H1 (cell line): ENCODE data around the gene TRIM7. TPM values are rescaled to one million over a fixed set of nuclear protein-coding genes. Genes with fewer than 3 reads are reported as not detected.

Experiments used
- CTCF ChIA-PET: fragments of 300-600 bp; sonication (Branson Sonifier 250); formaldehyde crosslinking; loops from one replicate; lab custom pipeline; 2021; ENCODE audit not compliant: partially characterized antibody; lab: Charles Lee
- POLR2A ChIA-PET: fragments of 300-600 bp; sonication (Branson Sonifier 250); formaldehyde crosslinking; loops from one replicate; lab custom pipeline; 2021; ENCODE audit warnings: inconsistent platforms; ENCODE audit not compliant: partially characterized antibody; lab: Charles Lee
- DNase-seq, 2 experiments: peaks; one replicate each; pipeline versions ENCODE4 v3.0.0 to v3.0.0-alpha.2; 2010 to 2022; ENCODE audit warnings: low spot score in 2 of 2, low read depth in 1 of 2, mixed read lengths in 1 of 2
- FAIRE-seq: peaks from 2 replicates; lab custom pipeline; 2011; peaks lifted over from hg19 to GRCh38; lab: Jason Lieb, UNC
- H2AFZ ChIP-seq: 2 replicates; pipeline ENCODE4 v1.8.1; 2012; ENCODE audit warnings: low read length, inconsistent platforms
- H2AK5ac ChIP-seq: 2 replicates; pipeline ENCODE4 v1.6.1; 2013; ENCODE audit warnings: low read depth, low read length
- H2BK120ac ChIP-seq: replicated peaks from 2 replicates; pipeline ENCODE3; 2013; ENCODE audit warnings: low read depth, low read length, inconsistent platforms
- H2BK12ac ChIP-seq: 2 replicates; pipeline ENCODE4 v1.6.1; 2013; ENCODE audit warnings: low read depth, low read length
- H2BK15ac ChIP-seq: 2 replicates; pipeline ENCODE4 v1.6.1; 2013; ENCODE audit warnings: low read length
- H2BK20ac ChIP-seq: 2 replicates; pipeline ENCODE4 v1.6.1; 2013; ENCODE audit warnings: low read length
- H2BK5ac ChIP-seq: 2 replicates; pipeline ENCODE4 v1.6.1; 2013; ENCODE audit warnings: low read depth, low read length
- H3K14ac ChIP-seq: 2 replicates; pipeline ENCODE4 v1.6.1; 2013; ENCODE audit warnings: inconsistent platforms; ENCODE audit not compliant: insufficient read length
- H3K18ac ChIP-seq: 2 replicates; pipeline ENCODE4 v1.6.1; 2013; ENCODE audit warnings: low read length; ENCODE audit errors: extremely low read depth
- H3K23ac ChIP-seq: 2 replicates; pipeline ENCODE4 v1.6.1; 2013; ENCODE audit warnings: inconsistent platforms; ENCODE audit not compliant: insufficient read length
- H3K23me2 ChIP-seq: 2 replicates; pipeline ENCODE4 v1.6.1; 2013; ENCODE audit warnings: low read depth, low read length
- H3K27ac ChIP-seq: 2 replicates; pipeline ENCODE4 v1.6.1; 2011; ENCODE audit warnings: low read depth, low read length, inconsistent platforms
- H3K27me3 ChIP-seq, 4 experiments: replicated peaks in 1 of 4; 1 replicate in 1 of 4; 2 replicates in 3 of 4; pipeline versions ENCODE4 v1.6.1 to v1.8.1; 2011 to 2013; ENCODE audit warnings: low read length in 3 of 4, mild to moderate bottlenecking in 3 of 4, inconsistent platforms in 2 of 4, mixed read lengths in 2 of 4, moderate library complexity in 1 of 4; ENCODE audit not compliant: control insufficient read depth in 3 of 4, insufficient read depth in 3 of 4; ENCODE audit errors: extremely low read depth in 1 of 4
- H3K36me3 ChIP-seq, 4 experiments: 2 replicates each; pipeline versions ENCODE4 v1.6.1 to v1.8.1; 2011 to 2013; ENCODE audit warnings: mild to moderate bottlenecking in 4 of 4, low read length in 3 of 4, moderate library complexity in 2 of 4, control low read depth in 1 of 4, inconsistent platforms in 1 of 4; ENCODE audit not compliant: insufficient read depth in 4 of 4, control insufficient read depth in 2 of 4
- H3K4ac ChIP-seq: replicated peaks from 2 replicates; pipeline ENCODE3; 2013; ENCODE audit warnings: low read length, low read depth, mixed read lengths, inconsistent platforms; ENCODE audit not compliant: insufficient read length
- H3K4me1 ChIP-seq, 4 experiments: replicated peaks in 1 of 4; 1 replicate in 1 of 4; 2 replicates in 3 of 4; pipeline versions ENCODE4 v1.6.1 to v1.8.1; 2011 to 2013; ENCODE audit warnings: low read length in 3 of 4, inconsistent platforms in 2 of 4, mixed read lengths in 1 of 4; ENCODE audit not compliant: insufficient read depth in 4 of 4, control insufficient read depth in 3 of 4
- H3K4me2 ChIP-seq, 2 experiments: 2 replicates each; pipeline versions ENCODE4 v1.6.1 to v1.8.1; 2011 to 2013; ENCODE audit warnings: low read depth in 2 of 2, low read length in 2 of 2, control low read depth in 1 of 2, inconsistent platforms in 1 of 2, mild to moderate bottlenecking in 1 of 2; ENCODE audit not compliant: insufficient read depth in 1 of 2
- H3K4me3 ChIP-seq, 4 experiments: fragments of 200-600, 300-600 bp in 1 of 4; sonication (generic), shearing (Covaris generic), sonication (Bioruptor Twin) in 1 of 4; 2 replicates each; pipeline versions ENCODE4 v1.5.1 to v1.8.1; 2011 to 2016; ENCODE audit warnings: low read length in 4 of 4, low read depth in 3 of 4, control low read depth in 2 of 4, inconsistent platforms in 2 of 4, mild to moderate bottlenecking in 2 of 4, mixed read lengths in 1 of 4, moderate library complexity in 1 of 4; ENCODE audit not compliant: insufficient read depth in 2 of 4; ENCODE audit errors: extremely low read depth in 1 of 4
- H3K56ac ChIP-seq: replicated peaks from 2 replicates; pipeline ENCODE3; 2013; ENCODE audit warnings: low read depth, mild to moderate bottlenecking, mixed read lengths, low read length, inconsistent platforms; ENCODE audit not compliant: insufficient read length
- H3K79me1 ChIP-seq: 2 replicates; pipeline ENCODE4 v1.6.1; 2013; ENCODE audit warnings: low read depth, low read length, control low read depth
- H3K79me2 ChIP-seq, 2 experiments: 2 replicates each; pipeline versions ENCODE4 v1.6.1 to v1.8.1; 2012 to 2013; ENCODE audit warnings: low read length in 2 of 2, mild to moderate bottlenecking in 2 of 2, inconsistent platforms in 1 of 2; ENCODE audit not compliant: insufficient read depth in 2 of 2, control insufficient read depth in 1 of 2
- H3K9ac ChIP-seq, 4 experiments: replicated peaks in 1 of 4; 1 replicate in 1 of 4; 2 replicates in 3 of 4; pipeline versions ENCODE4 v1.6.1 to v1.8.1; 2011 to 2013; ENCODE audit warnings: low read depth in 3 of 4, low read length in 3 of 4, control low read depth in 2 of 4, mild to moderate bottlenecking in 2 of 4, moderate library complexity in 2 of 4, inconsistent platforms in 1 of 4; ENCODE audit errors: extremely low read depth in 1 of 4
- H3K9me3 ChIP-seq, 2 experiments: 2 replicates each; pipeline versions ENCODE4 v1.6.1 to v1.8.1; 2012 to 2013; ENCODE audit warnings: mild to moderate bottlenecking in 2 of 2, moderate library complexity in 2 of 2, control low read depth in 1 of 2, inconsistent platforms in 1 of 2, low read depth in 1 of 2, low read length in 1 of 2, mixed read lengths in 1 of 2; ENCODE audit not compliant: insufficient read depth in 2 of 2
- H4K20me1 ChIP-seq, 2 experiments: replicated peaks in 1 of 2; 2 replicates each; pipeline versions ENCODE3 to v1.8.1; 2011 to 2013; ENCODE audit warnings: inconsistent platforms in 2 of 2, low read length in 2 of 2, mild to moderate bottlenecking in 1 of 2; ENCODE audit not compliant: insufficient read depth in 2 of 2, control insufficient read depth in 1 of 2
- H4K5ac ChIP-seq: 2 replicates; pipeline ENCODE4 v1.6.1; 2013; ENCODE audit warnings: low read length, low read depth, mixed read lengths, inconsistent platforms; ENCODE audit not compliant: insufficient read length
- H4K8ac ChIP-seq: 2 replicates; pipeline ENCODE4 v1.8.0; 2013; ENCODE audit warnings: mild to moderate bottlenecking, moderate library complexity, low read length, inconsistent platforms; ENCODE audit not compliant: insufficient read depth; ENCODE audit errors: extremely low read depth
- H4K91ac ChIP-seq: replicated peaks from 2 replicates; pipeline ENCODE3; 2013; ENCODE audit warnings: low read length, mixed read lengths, inconsistent platforms; ENCODE audit not compliant: insufficient read length
- EP300 ChIP-seq, 2 experiments: IDR thresholded peaks; 1 replicate in 1 of 2; 2 replicates in 1 of 2; pipeline ENCODE4 v1.6.1; 2011 to 2012; ENCODE audit warnings: low read depth in 2 of 2, low read length in 2 of 2, mild to moderate bottlenecking in 2 of 2, borderline replicate concordance in 1 of 2, inconsistent platforms in 1 of 2, moderate library complexity in 1 of 2
- GTF2F1 ChIP-seq: IDR thresholded peaks from 2 replicates; pipeline ENCODE4 v1.6.1; 2012; ENCODE audit warnings: low read depth, low read length, improper control_type of control experiment, borderline replicate concordance
- SIN3A ChIP-seq, 2 experiments: IDR thresholded peaks in 1 of 2; conservative IDR thresholded peaks in 1 of 2; 2 replicates each; pipeline ENCODE4 v1.6.1; 2011 to 2012; ENCODE audit warnings: low read length in 2 of 2, improper control_type of control experiment in 1 of 2, low read depth in 1 of 2, mild to moderate bottlenecking in 1 of 2
- SIRT6 ChIP-seq: IDR thresholded peaks from one replicate; pipeline ENCODE4 v1.7.1; 2012; ENCODE audit warnings: low read length, inconsistent platforms
- SUZ12 ChIP-seq: fragments of 200-600 bp; sonication (generic); IDR thresholded peaks from 2 replicates; pipeline ENCODE4 v1.6.1; 2012; ENCODE audit warnings: mild to moderate bottlenecking, inconsistent platforms, low read length, moderate library complexity, mixed read lengths
- TEAD4 ChIP-seq: IDR thresholded peaks from 2 replicates; pipeline ENCODE4 v1.6.1; 2012; ENCODE audit warnings: low read depth, low read length, inconsistent platforms, mixed read lengths
- WGBS, 2 experiments: shearing (Covaris generic) in 1 of 2; methylation state at CpG; one replicate each; pipeline versions ENCODE4 v1.1.6 to v1.1.7; 2013 to 2015; ENCODE audit warnings: low lambda C conversion rate in 2 of 2, mixed read lengths in 2 of 2, inconsistent platforms in 1 of 2, low coverage in 1 of 2, missing lambda C conversion rate in 1 of 2; ENCODE audit not compliant: insufficient replicate concordance in 2 of 2, insufficient coverage in 1 of 2, insufficient read length in 1 of 2; ENCODE audit errors: extremely low coverage in 1 of 2, missing lambda C conversion rate in 1 of 2; 5-methylcytosine and 5-hydroxymethylcytosine counted together
- polyA plus RNA-seq, 7 experiments: library from polyadenylated mRNA; depleted of rRNA in 3 of 7; stranded (reverse) in 5 of 7; unstranded in 2 of 7; fragments of >200 nt in 5 of 7; fragments of 200-250 nt in 2 of 7; gene quantifications; 1 replicate in 5 of 7; 2 replicates in 1 of 7; 4 replicates in 1 of 7; pipeline versions ENCODE4 v1.2.1 to v1.2.3, GENCODE V29; 2011 to 2013; ENCODE audit warnings: missing spikeins in 2 of 7, mixed read lengths in 2 of 7
- total RNA-seq: library from RNA; stranded (reverse); fragmentation: NEBNext Ultra II Directional; extraction: Animal tissue kit (Norgen Biotek cat#: 25700); gene quantifications from 2 replicates; pipeline ENCODE4 v1.2.1, GENCODE V29; 2021
- TF ChIP-seq, protein P1 (sequence below): IDR thresholded peaks from 2 replicates; pipeline ENCODE4 v1.6.1; 2011; ENCODE audit warnings: low read depth, mild to moderate bottlenecking, low read length; ENCODE audit not compliant: insufficient read depth

The TRIM7 gene
- total and polyA plus RNA-seq, 2 of the 8 experiments (the other 6 are each of a cell fraction or from before 2014, with no cell fraction given): 0.36 to 0.47 TPM

DNA sequence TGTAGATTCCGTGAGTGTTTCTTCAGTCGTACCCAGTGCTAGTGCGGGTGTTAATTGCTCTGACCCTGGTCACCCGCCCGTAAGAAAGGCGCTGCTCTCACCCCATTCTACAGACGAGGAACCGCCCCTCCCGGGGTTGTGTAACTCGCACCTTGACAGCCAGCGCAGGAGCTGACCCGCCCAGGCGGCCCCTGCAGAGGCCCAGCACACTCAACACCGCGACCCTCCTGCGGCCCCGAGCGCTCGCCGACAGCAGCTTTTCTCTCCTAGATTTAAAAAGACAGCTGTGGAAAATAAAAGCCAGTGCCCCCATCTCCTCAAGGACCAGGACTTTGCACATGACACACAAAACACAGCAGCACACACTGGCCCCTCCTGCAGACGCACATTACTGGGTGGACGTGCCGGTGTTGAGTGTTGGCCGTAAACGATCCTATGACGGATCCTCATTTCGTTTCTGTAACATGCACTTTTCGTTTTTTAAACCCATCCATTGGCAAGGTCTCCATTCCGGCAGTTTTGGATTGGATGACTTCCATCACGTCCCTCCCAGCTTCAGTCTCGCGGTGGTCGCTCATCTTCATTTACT, 34.7 kb downstream of the TRIM7 start:
- no peak overlapping the region for H3K4ac ChIP-seq
- H3K27me3 ChIP-seq: peaks cover 6 to 35% (median 25%) of the 10 kb centered on the region in 4 experiments; a peak in 6 of 7 replicates
- H2AFZ ChIP-seq: peak overlapping the region; percentile 47
- POLR2A ChIA-PET: interaction anchor here (0.6 to 1.5 kb wide), 5 partner anchors 14 to 111 kb away, joined by 3 to 6 read pairs (median 3); no protein-coding TSS in a partner anchor
- no peaks in the 10 kb centered on the region for H3K36me3 ChIP-seq
- FAIRE-seq (no peak), DNase-seq (no peak)
- H2BK20ac ChIP-seq: no peak overlapping the region
- no peak overlapping the region for H2BK5ac ChIP-seq
- no peak overlapping the region for H4K91ac ChIP-seq
- H3K18ac ChIP-seq: peak overlapping the region; percentile 41; the same call in 1 of the 2 replicates
- no peak overlapping the region for H2BK15ac ChIP-seq
- H3K4me3 ChIP-seq: peak overlapping the region; percentile 64 to 73 (median 68)
- peaks cover 0 to 3% (median 0%) of the 10 kb centered on the region in 4 experiments; a peak in 3 of 7 replicates for H3K4me1 ChIP-seq
- H3K23ac ChIP-seq: no peak overlapping the region
- H4K5ac ChIP-seq: no peak overlapping the region
- CTCF ChIA-PET: interaction anchor here (0.8 to 1.7 kb wide), 7 partner anchors 9 to 52 kb away, joined by 3 to 7 read pairs (median 3); no protein-coding TSS in a partner anchor
- no peaks in the 10 kb centered on the region for H4K20me1 ChIP-seq
- WGBS, 2 experiments: 12% methylated on average over 33 of the region's 33 CpGs; no CpG with 5 or more reads in 1 of the 2 experiments
- no peak overlapping the region for H3K27ac ChIP-seq
- peaks cover 19% of the 10 kb centered on the region for H3K23me2 ChIP-seq
- H3K79me2 ChIP-seq: no peaks in the 10 kb centered on the region
- no peak overlapping the region for H2AK5ac ChIP-seq
- H3K56ac ChIP-seq: no peak overlapping the region
- H4K8ac ChIP-seq: no peak overlapping the region
- H3K4me2 ChIP-seq: peak overlapping the region; percentile 95 to 98
- H3K79me1 ChIP-seq: no peaks in the 10 kb centered on the region
- H3K9me3 ChIP-seq: no peaks in the 10 kb centered on the region
- H3K14ac ChIP-seq: no peak overlapping the region
- H2BK12ac ChIP-seq: no peak overlapping the region
- H2BK120ac ChIP-seq: no peak overlapping the region
- no peak overlapping the region for H3K9ac ChIP-seq
- TF ChIP-seq EP300 (IDR thresholded peaks at IDR 0.05; ENCODE audit: borderline replicate concordance in 1 of 2, low read depth in 2 of 2, low read length in 2 of 2) (no peak), SIRT6 (no peak), SUZ12 (peak; percentile 51; the same call in 1 of the 2 replicates), SIN3A (conservative IDR thresholded peaks at IDR 0.05 in 1 of 2, IDR thresholded peaks at IDR 0.05 in 1 of 2; ENCODE audit: low read depth in 1 of 2, low read length in 2 of 2) (peak in 1 of 2 experiments; percentile 21; a peak in 1 of 4 replicates), GTF2F1 (no peak), TEAD4 (no peak)
- TF ChIP-seq, protein P1, sequence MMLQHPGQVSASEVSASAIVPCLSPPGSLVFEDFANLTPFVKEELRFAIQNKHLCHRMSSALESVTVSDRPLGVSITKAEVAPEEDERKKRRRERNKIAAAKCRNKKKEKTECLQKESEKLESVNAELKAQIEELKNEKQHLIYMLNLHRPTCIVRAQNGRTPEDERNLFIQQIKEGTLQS: no peak
